SK-N-SH treated with all-trans-retinoic acid at 6 μM for 48 hours (cell line): ENCODE results near the gene CXCR6.
A peak's percentile ranks its signal among the peaks of the same experiment; 100 is the strongest.

Experiments
- ATAC-seq: fragments of 200-7000 bp; cut with Tn5 transposase; 3 replicates; pipeline ENCODE4 v1.9.1; 2020; ENCODE audit warnings: mild to moderate bottlenecking, moderate library complexity
- ARNTL ChIP-seq: fragments of 450-650 bp; formaldehyde crosslinking; IDR thresholded peaks from 2 replicates; pipeline ENCODE4 v1.5.0; 2020; ENCODE audit warnings: low read depth, mild to moderate bottlenecking, moderate library complexity, borderline replicate concordance
- BACH2 ChIP-seq: fragments of 250-450 bp; sonication (Bioruptor Pico); IDR thresholded peaks from 2 replicates; pipeline ENCODE4 v1.9.0; 2021; ENCODE audit warnings: mild to moderate bottlenecking, borderline replicate concordance
- CREB5 ChIP-seq: fragments of 250-450 bp; sonication (Bioruptor Pico); IDR thresholded peaks from 2 replicates; pipeline ENCODE4 v1.5.1; 2020; ENCODE audit warnings: low read depth, mild to moderate bottlenecking, moderate library complexity
- CSDC2 ChIP-seq: fragments of 250-450 bp; sonication (Bioruptor Pico); IDR thresholded peaks from 2 replicates; pipeline ENCODE4 v1.5.0; 2020; ENCODE audit warnings: mild to moderate bottlenecking, moderate library complexity
- ESRRG ChIP-seq: fragments of 250-450 bp; sonication (Bioruptor Pico); IDR thresholded peaks from 2 replicates; pipeline ENCODE4 v1.6.1; 2021; ENCODE audit warnings: mild to moderate bottlenecking
- GLIS3 ChIP-seq: fragments of 250-450 bp; sonication (Bioruptor Pico); IDR thresholded peaks from 2 replicates; pipeline ENCODE4 v1.5.0; 2020; ENCODE audit warnings: mild to moderate bottlenecking, moderate library complexity
- ISL1 ChIP-seq: fragments of 250-450 bp; sonication (Bioruptor Pico); IDR thresholded peaks from 2 replicates; pipeline ENCODE4 v2.1.2; 2022; ENCODE audit warnings: mild to moderate bottlenecking, moderate library complexity
- OSR1 ChIP-seq: fragments of 250-450 bp; sonication (Bioruptor Pico); IDR thresholded peaks from 2 replicates; pipeline ENCODE4 v1.8.0; 2022; ENCODE audit warnings: moderate library complexity, mild to moderate bottlenecking, inconsistent platforms
- PATZ1 ChIP-seq: fragments of 250-450 bp; sonication (Bioruptor Pico); IDR thresholded peaks from 2 replicates; pipeline ENCODE4 v1.8.0; 2020; ENCODE audit warnings: mild to moderate bottlenecking, moderate library complexity, borderline replicate concordance
- PPARA ChIP-seq: fragments of 250-450 bp; sonication (Bioruptor Pico); IDR thresholded peaks from 2 replicates; pipeline ENCODE4 v1.5.0; 2020; ENCODE audit warnings: mild to moderate bottlenecking, borderline replicate concordance
- RARB ChIP-seq: fragments of 250-450 bp; sonication (Bioruptor Pico); IDR thresholded peaks from 2 replicates; pipeline ENCODE4 v1.8.0; 2021; ENCODE audit warnings: mild to moderate bottlenecking, moderate library complexity
- SNAI2 ChIP-seq: fragments of 250-450 bp; sonication (Bioruptor Pico); IDR thresholded peaks from 2 replicates; pipeline ENCODE4 v1.5.0; 2020; ENCODE audit warnings: mild to moderate bottlenecking, moderate library complexity
- TCF4 ChIP-seq: fragments of 250-450 bp; sonication (Bioruptor Pico); IDR thresholded peaks from 2 replicates; pipeline ENCODE4 v1.8.0; 2021; ENCODE audit warnings: mild to moderate bottlenecking, moderate library complexity, borderline replicate concordance
- TOX ChIP-seq: fragments of 250-450 bp; sonication (Bioruptor Pico); IDR thresholded peaks from 2 replicates; pipeline ENCODE4 v1.8.0; 2021; ENCODE audit warnings: mild to moderate bottlenecking, moderate library complexity, borderline replicate concordance
- TSHZ2 ChIP-seq: fragments of 250-450 bp; sonication (Bioruptor Pico); IDR thresholded peaks from 2 replicates; pipeline ENCODE4 v1.5.0; 2020; ENCODE audit warnings: mild to moderate bottlenecking, moderate library complexity
- ZC3H10 ChIP-seq: fragments of 250-450 bp; sonication (Bioruptor Pico); IDR thresholded peaks from 2 replicates; pipeline ENCODE4 v1.5.1; 2021; ENCODE audit warnings: mild to moderate bottlenecking, moderate library complexity
- ZFP30 ChIP-seq: fragments of 450-650 bp; formaldehyde crosslinking; IDR thresholded peaks from 2 replicates; pipeline ENCODE4 v1.5.0; 2022; ENCODE audit warnings: mild to moderate bottlenecking, moderate library complexity
- ZNF565 ChIP-seq: fragments of 450-650 bp; formaldehyde crosslinking; conservative IDR thresholded peaks from 2 replicates; pipeline ENCODE4 v1.5.0; 2020; ENCODE audit warnings: low read depth, mild to moderate bottlenecking, moderate library complexity
- ZNF70 ChIP-seq: fragments of 450-650 bp; formaldehyde crosslinking; IDR thresholded peaks from 2 replicates; pipeline ENCODE4 v1.5.0; 2020; ENCODE audit warnings: mild to moderate bottlenecking, moderate library complexity
- ZNF8 ChIP-seq: fragments of 450-650 bp; formaldehyde crosslinking; IDR thresholded peaks from 2 replicates; pipeline ENCODE4 v1.5.0; 2020; ENCODE audit warnings: mild to moderate bottlenecking, moderate library complexity
- TF ChIP-seq, protein P1 (sequence below): fragments of 250-450 bp; sonication (Bioruptor Pico); IDR thresholded peaks from 2 replicates; pipeline ENCODE4 v1.5.1; 2021; ENCODE audit warnings: mild to moderate bottlenecking, moderate library complexity
- TF ChIP-seq, protein P2 (sequence below): fragments of 250-450 bp; sonication (Bioruptor Pico); IDR thresholded peaks from 2 replicates; pipeline ENCODE4 v1.8.0; 2021; ENCODE audit warnings: low read depth, mild to moderate bottlenecking, moderate library complexity, borderline replicate concordance

CXCR6 gene

GRCh38 chr3:45915518-45916231 is 27.6 kb upstream of the CXCR6 start:
- TF ChIP-seq ZFP30 (CRISPR knock-in tag) (no peak), PPARA (CRISPR knock-in tag) (no peak), ZNF565 (CRISPR knock-in tag) (no peak)
- peak; percentile 65 for ATAC-seq

DNA sequence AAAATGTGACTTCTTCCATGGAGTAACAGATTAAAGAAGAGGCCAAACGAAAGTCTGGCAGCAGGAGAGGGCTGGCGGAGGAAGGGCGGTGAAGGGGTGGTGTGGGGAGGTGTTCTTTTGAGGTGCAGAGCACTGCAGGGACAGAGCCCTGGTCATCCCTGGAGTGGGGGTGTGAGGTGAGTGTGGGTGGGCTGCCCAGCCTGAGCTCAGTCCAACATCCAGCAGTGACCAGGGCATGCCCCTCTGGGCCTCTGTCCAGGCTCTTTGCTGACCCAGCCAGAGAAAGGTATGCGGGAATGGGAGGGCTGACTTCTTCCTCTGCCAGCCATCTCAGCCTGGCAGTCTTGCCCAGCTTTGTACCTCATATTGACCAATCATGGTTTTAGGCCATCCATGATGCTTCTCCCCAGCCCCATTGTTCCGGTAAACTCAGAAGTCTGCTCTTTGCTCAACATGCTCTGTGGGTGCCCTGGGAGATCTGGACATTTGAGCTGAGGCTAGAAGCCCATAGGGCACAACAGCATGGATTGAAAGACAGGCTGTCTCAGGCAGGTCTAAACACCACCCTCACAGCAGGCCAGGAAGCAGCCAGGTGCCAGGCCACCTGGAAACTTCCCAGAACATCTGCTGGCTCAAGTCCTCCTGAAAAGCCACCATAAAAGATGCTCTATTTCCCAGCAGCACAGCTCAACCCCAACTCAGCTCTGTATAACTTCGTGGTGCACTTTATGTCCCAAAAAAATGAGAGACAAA is 25.9 kb upstream of the CXCR6 start:
- TF ChIP-seq ZFP30 (CRISPR knock-in tag) (no peak), ESRRG (no peak), ISL1 (CRISPR knock-in tag) (no peak), PATZ1 (no peak), ZNF565 (CRISPR knock-in tag) (no peak), RARB (no peak), CREB5 (CRISPR knock-in tag) (no peak), TOX (CRISPR knock-in tag) (no peak), TCF4 (CRISPR knock-in tag) (no peak), CSDC2 (CRISPR knock-in tag) (no peak), ZNF70 (CRISPR knock-in tag) (no peak), OSR1 (CRISPR knock-in tag) (no peak), ZNF8 (CRISPR knock-in tag) (no peak), BACH2 (CRISPR knock-in tag) (no peak)
- TF ChIP-seq, protein P1, sequence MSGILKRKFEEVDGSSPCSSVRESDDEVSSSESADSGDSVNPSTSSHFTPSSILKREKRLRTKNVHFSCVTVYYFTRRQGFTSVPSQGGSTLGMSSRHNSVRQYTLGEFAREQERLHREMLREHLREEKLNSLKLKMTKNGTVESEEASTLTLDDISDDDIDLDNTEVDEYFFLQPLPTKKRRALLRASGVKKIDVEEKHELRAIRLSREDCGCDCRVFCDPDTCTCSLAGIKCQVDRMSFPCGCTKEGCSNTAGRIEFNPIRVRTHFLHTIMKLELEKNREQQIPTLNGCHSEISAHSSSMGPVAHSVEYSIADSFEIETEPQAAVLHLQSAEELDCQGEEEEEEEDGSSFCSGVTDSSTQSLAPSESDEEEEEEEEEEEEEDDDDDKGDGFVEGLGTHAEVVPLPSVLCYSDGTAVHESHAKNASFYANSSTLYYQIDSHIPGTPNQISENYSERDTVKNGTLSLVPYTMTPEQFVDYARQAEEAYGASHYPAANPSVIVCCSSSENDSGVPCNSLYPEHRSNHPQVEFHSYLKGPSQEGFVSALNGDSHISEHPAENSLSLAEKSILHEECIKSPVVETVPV (CRISPR knock-in tag): no peak
- TF ChIP-seq, protein P2, sequence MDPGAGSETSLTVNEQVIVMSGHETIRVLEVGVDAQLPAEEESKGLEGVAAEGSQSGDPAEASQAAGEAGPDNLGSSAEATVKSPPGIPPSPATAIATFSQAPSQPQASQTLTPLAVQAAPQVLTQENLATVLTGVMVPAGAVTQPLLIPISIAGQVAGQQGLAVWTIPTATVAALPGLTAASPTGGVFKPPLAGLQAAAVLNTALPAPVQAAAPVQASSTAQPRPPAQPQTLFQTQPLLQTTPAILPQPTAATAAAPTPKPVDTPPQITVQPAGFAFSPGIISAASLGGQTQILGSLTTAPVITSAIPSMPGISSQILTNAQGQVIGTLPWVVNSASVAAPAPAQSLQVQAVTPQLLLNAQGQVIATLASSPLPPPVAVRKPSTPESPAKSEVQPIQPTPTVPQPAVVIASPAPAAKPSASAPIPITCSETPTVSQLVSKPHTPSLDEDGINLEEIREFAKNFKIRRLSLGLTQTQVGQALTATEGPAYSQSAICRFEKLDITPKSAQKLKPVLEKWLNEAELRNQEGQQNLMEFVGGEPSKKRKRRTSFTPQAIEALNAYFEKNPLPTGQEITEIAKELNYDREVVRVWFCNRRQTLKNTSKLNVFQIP (CRISPR knock-in tag): no peak
- ATAC-seq: no peak

GRCh38 chr3:45921158-45922038 is 21.9 kb upstream of the CXCR6 start:
- no peak for ATAC-seq
- TF ChIP-seq ZNF8 (CRISPR knock-in tag): no peak
- no peak for TF ChIP-seq ZC3H10 (CRISPR knock-in tag)
- TF ChIP-seq TCF4 (CRISPR knock-in tag): no peak
- TF ChIP-seq BACH2 (CRISPR knock-in tag): no peak
- TF ChIP-seq ESRRG: no peak
- no peak for TF ChIP-seq TOX (CRISPR knock-in tag)
- TF ChIP-seq TSHZ2: no peak
- no peak for TF ChIP-seq CREB5 (CRISPR knock-in tag)
- no peak for TF ChIP-seq ZNF565 (CRISPR knock-in tag)
- TF ChIP-seq, protein P2 (CRISPR knock-in tag): no peak
- TF ChIP-seq ZFP30 (CRISPR knock-in tag): no peak
- no peak for TF ChIP-seq SNAI2 (CRISPR knock-in tag)
- no peak for TF ChIP-seq ARNTL (CRISPR knock-in tag)
- TF ChIP-seq ISL1 (CRISPR knock-in tag): no peak
- no peak for TF ChIP-seq GLIS3 (CRISPR knock-in tag)
- no peak for TF ChIP-seq PPARA (CRISPR knock-in tag)
